Ovary (tissue), 3 donors: Measurements from ENCODE around the gene GJA4.

Experiments used
- POLR2A ChIP-seq: fragments of 450-650 bp; IDR thresholded peaks from one replicate; pipeline ENCODE4 v1.6.1; 2017; ENCODE audit warnings: antibody characterized with exemption, mild to moderate bottlenecking, moderate library complexity
- TF ChIP-seq, protein P1 (sequence below), 3 donors: fragments of 450-650 bp in 2 of 3; fragments of 200-600 bp in 1 of 3; IDR thresholded peaks; one replicate each; pipeline versions ENCODE4 v1.5.1 to v1.8.0; 2016 to 2022; ENCODE audit warnings: antibody characterized with exemption in 3 of 3, mild to moderate bottlenecking in 1 of 3
- donor health status: DM: no; HTN: no; CAD: no.

DNA sequence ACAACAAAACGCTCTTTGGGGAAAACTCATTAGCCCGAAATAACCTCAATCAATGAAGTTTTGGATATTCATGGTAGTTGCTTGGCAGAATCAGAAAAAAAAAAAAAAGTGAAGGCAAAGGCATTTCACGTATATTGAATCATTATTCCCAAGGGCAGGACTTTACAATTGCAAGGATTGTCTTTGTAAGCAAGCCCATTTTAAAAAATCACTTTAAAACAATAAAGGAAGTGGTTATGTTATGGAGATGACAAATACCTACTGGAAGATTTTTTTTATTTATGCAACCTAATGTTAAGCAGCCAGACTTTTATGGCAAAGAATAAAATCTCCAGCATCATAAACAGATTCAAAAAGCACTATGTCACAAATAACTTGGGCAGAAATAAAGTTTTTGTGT, 23.9 kb upstream of the GJA4 start:
- TF ChIP-seq POLR2A = no peak
- TF ChIP-seq, protein P1, sequence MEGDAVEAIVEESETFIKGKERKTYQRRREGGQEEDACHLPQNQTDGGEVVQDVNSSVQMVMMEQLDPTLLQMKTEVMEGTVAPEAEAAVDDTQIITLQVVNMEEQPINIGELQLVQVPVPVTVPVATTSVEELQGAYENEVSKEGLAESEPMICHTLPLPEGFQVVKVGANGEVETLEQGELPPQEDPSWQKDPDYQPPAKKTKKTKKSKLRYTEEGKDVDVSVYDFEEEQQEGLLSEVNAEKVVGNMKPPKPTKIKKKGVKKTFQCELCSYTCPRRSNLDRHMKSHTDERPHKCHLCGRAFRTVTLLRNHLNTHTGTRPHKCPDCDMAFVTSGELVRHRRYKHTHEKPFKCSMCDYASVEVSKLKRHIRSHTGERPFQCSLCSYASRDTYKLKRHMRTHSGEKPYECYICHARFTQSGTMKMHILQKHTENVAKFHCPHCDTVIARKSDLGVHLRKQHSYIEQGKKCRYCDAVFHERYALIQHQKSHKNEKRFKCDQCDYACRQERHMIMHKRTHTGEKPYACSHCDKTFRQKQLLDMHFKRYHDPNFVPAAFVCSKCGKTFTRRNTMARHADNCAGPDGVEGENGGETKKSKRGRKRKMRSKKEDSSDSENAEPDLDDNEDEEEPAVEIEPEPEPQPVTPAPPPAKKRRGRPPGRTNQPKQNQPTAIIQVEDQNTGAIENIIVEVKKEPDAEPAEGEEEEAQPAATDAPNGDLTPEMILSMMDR (IDR thresholded peaks at IDR 0.05) = no peak
